ENCODE measurements around the gene PARP2.
"Not testable (repeated sequence)": the region's sequence is repeated elsewhere in the genome, so short reads cannot be mapped to it uniquely, and the experiment has no call there.

DNA sequence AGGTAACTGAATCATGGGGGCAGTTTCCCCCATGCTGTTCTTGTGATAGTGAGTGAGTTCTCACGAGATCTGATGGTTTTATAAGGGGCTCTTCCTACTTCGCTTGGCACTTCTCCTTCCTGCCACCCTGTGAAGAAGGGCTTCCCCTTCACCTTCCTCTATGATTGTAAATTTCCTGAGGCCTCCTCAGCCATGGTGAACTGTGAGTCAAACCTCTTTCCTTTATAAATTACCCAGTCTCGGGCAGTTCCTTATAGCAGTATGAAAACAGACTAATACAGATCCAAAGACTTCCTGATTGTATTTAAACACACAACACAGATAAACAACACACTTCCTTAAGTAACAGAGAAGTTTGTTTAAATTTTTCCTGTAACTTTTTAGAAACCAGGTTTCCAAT, 15.0 kb downstream of the PARP2 start:
- TF ChIP-seq, protein P1, sequence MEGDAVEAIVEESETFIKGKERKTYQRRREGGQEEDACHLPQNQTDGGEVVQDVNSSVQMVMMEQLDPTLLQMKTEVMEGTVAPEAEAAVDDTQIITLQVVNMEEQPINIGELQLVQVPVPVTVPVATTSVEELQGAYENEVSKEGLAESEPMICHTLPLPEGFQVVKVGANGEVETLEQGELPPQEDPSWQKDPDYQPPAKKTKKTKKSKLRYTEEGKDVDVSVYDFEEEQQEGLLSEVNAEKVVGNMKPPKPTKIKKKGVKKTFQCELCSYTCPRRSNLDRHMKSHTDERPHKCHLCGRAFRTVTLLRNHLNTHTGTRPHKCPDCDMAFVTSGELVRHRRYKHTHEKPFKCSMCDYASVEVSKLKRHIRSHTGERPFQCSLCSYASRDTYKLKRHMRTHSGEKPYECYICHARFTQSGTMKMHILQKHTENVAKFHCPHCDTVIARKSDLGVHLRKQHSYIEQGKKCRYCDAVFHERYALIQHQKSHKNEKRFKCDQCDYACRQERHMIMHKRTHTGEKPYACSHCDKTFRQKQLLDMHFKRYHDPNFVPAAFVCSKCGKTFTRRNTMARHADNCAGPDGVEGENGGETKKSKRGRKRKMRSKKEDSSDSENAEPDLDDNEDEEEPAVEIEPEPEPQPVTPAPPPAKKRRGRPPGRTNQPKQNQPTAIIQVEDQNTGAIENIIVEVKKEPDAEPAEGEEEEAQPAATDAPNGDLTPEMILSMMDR (IDR thresholded peaks at IDR 0.05) = not testable (repeated sequence)
- TF ChIP-seq POLR2A (IDR thresholded peaks at IDR 0.05) = not testable (repeated sequence)
